Limb (tissue), 2 donors: Measurements from ENCODE around the gene ATG7.
"Not testable (repeated sequence)": the region's sequence is repeated elsewhere in the genome, so short reads cannot be mapped to it uniquely, and the experiment has no call there.

Experiments
- DNase-seq, 2 donors: peaks; one replicate each; pipeline ENCODE4 v3.0.0-alpha.2; 2016; ENCODE audit errors: extremely low spot score in 2 of 2

Gene ATG7

GRCh38 chr3:11565492-11565891, 293.3 kb downstream of the ATG7 start:
- no peak for DNase-seq

- no peak for DNase-seq
Measured at GRCh38 chr3:11565932-11566331, 293.7 kb downstream of the ATG7 start.

- DNase-seq, result no peak
Measured at GRCh38 chr3:11566478-11566877, 294.3 kb downstream of the ATG7 start.

GRCh38 chr3:11566916-11567315, 294.7 kb downstream of the ATG7 start:
- DNase-seq, result no peak

GRCh38 chr3:11567516-11568467, 295.6 kb downstream of the ATG7 start:
- DNase-seq, result no peak

GRCh38 chr3:11568503-11569155, 296.4 kb downstream of the ATG7 start:
- peak in 1 of 2 donors; percentile 44 for DNase-seq

GRCh38 chr3:11569156-11569741, 297.1 kb downstream of the ATG7 start:
- no peak for DNase-seq

GRCh38 chr3:11570251-11570650, 298.1 kb downstream of the ATG7 start:
- no peak for DNase-seq

GRCh38 chr3:11570789-11571495, 298.7 kb downstream of the ATG7 start:
- no peak for DNase-seq

GRCh38 chr3:11572660-11573059, 300.5 kb downstream of the ATG7 start:
- not testable (repeated sequence) for DNase-seq

GRCh38 chr3:11574981-11575669, 302.9 kb downstream of the ATG7 start:
- DNase-seq, result peak in 1 of 2 donors; percentile 29

- peak in 1 of 2 donors; percentile 35 for DNase-seq
Measured at GRCh38 chr3:11575677-11576076, 303.5 kb downstream of the ATG7 start.

GRCh38 chr3:11576453-11576852, 304.3 kb downstream of the ATG7 start:
- DNase-seq, result peak in 1 of 2 donors; percentile 34

GRCh38 chr3:11578169-11578568, 306.0 kb downstream of the ATG7 start:
- no peak for DNase-seq

- DNase-seq, result no peak
Measured at GRCh38 chr3:11580645-11581044, 308.4 kb downstream of the ATG7 start.

- peak in 1 of 2 donors; percentile 56 for DNase-seq
Measured at GRCh38 chr3:11581237-11582190, 309.3 kb downstream of the ATG7 start.

GRCh38 chr3:11582191-11582968, 310.2 kb downstream of the ATG7 start:
- DNase-seq, result peak; percentile 88 to 95

GRCh38 chr3:11583235-11583634, 311.0 kb downstream of the ATG7 start:
- peak in 1 of 2 donors; percentile 74 for DNase-seq

- DNase-seq, result peak in 1 of 2 donors; percentile 60
Measured at GRCh38 chr3:11583638-11584046, 311.4 kb downstream of the ATG7 start.
